H9 (cell line): ENCODE results near the gene KIAA1671. TPM values are rescaled to one million over a fixed set of nuclear protein-coding genes. Genes with fewer than 3 reads are reported as not detected.

ENCODE experiments used
- DNase-seq: peaks from one replicate; pipeline ENCODE4 v3.0.0-alpha.2; 2017
- H2AFZ ChIP-seq: one replicate; pipeline ENCODE4 v1.6.1; 2013; ENCODE audit warnings: mild to moderate bottlenecking, low read length, control low read depth, moderate library complexity
- H2AK5ac ChIP-seq: 2 replicates; pipeline ENCODE4 v1.6.1; 2013; ENCODE audit warnings: low read length, control low read depth, mixed read lengths; ENCODE audit not compliant: insufficient read length
- H2BK120ac ChIP-seq: one replicate; pipeline ENCODE4 v1.6.1; 2013; ENCODE audit warnings: low read depth, mild to moderate bottlenecking, low read length, control low read depth, inconsistent platforms; ENCODE audit not compliant: poor library complexity, severe bottlenecking
- H2BK12ac ChIP-seq: 2 replicates; pipeline ENCODE4 v1.6.1; 2013; ENCODE audit warnings: low read length, control low read depth, mixed read lengths, low read depth; ENCODE audit not compliant: insufficient read length
- H2BK15ac ChIP-seq: 2 replicates; pipeline ENCODE4 v1.6.1; 2013; ENCODE audit warnings: low read depth, low read length, control low read depth
- H2BK20ac ChIP-seq: one replicate; pipeline ENCODE4 v1.6.1; 2013; ENCODE audit warnings: low read depth, mild to moderate bottlenecking, low read length, control low read depth, inconsistent platforms; ENCODE audit not compliant: poor library complexity, severe bottlenecking
- H2BK5ac ChIP-seq: 2 replicates; pipeline ENCODE4 v1.6.1; 2013; ENCODE audit warnings: low read length, control low read depth, mixed read lengths; ENCODE audit not compliant: insufficient read length
- H3K14ac ChIP-seq: 2 replicates; pipeline ENCODE4 v1.6.1; 2013; ENCODE audit warnings: low read length, control low read depth; ENCODE audit not compliant: insufficient read depth
- H3K18ac ChIP-seq: 2 replicates; pipeline ENCODE4 v1.6.1; 2013; ENCODE audit warnings: low read depth, mild to moderate bottlenecking, mixed read lengths, low read length, control low read depth; ENCODE audit not compliant: insufficient read length
- H3K23ac ChIP-seq: 2 replicates; pipeline ENCODE4 v1.6.1; 2013; ENCODE audit warnings: low read length, control low read depth, mixed read lengths, low read depth; ENCODE audit not compliant: insufficient read length
- H3K23me2 ChIP-seq: 2 replicates; pipeline ENCODE4 v1.6.1; 2013; ENCODE audit warnings: low read depth, mild to moderate bottlenecking, mixed read lengths, low read length, control low read depth; ENCODE audit not compliant: insufficient read length, poor library complexity, severe bottlenecking
- H3K27ac ChIP-seq: 2 replicates; pipeline ENCODE4 v1.5.1; 2013; ENCODE audit warnings: low read length, control low read depth, mixed read lengths, low read depth; ENCODE audit not compliant: insufficient read length
- H3K27me3 ChIP-seq: 2 replicates; pipeline ENCODE4 v1.6.1; 2013; ENCODE audit warnings: low read length, control low read depth, inconsistent platforms; ENCODE audit not compliant: insufficient read depth
- H3K4ac ChIP-seq: 2 replicates; pipeline ENCODE4 v1.6.1; 2013; ENCODE audit warnings: low read depth, mild to moderate bottlenecking, control low read depth, inconsistent platforms, low read length, moderate library complexity
- H3K4me1 ChIP-seq: 2 replicates; pipeline ENCODE4 v1.6.1; 2013; ENCODE audit warnings: low read length, control low read depth, inconsistent platforms; ENCODE audit not compliant: insufficient read depth
- H3K4me2 ChIP-seq: 2 replicates; pipeline ENCODE4 v1.6.1; 2013; ENCODE audit warnings: low read length, control low read depth, mixed read lengths; ENCODE audit not compliant: insufficient read length, insufficient read depth
- H3K56ac ChIP-seq: 2 replicates; pipeline ENCODE4 v1.6.1; 2013; ENCODE audit warnings: low read depth, mild to moderate bottlenecking, mixed read lengths, low read length, control low read depth; ENCODE audit not compliant: insufficient read length
- H3K79me1 ChIP-seq: 2 replicates; pipeline ENCODE4 v1.6.1; 2013; ENCODE audit warnings: low read depth, mild to moderate bottlenecking, moderate library complexity, low read length, control low read depth, inconsistent platforms; ENCODE audit not compliant: insufficient read depth, poor library complexity, severe bottlenecking
- H3K79me2 ChIP-seq: 2 replicates; pipeline ENCODE4 v1.6.1; 2013; ENCODE audit warnings: low read length, control low read depth, inconsistent platforms; ENCODE audit not compliant: insufficient read depth
- H3K9ac ChIP-seq: 2 replicates; pipeline ENCODE4 v1.6.1; 2013; ENCODE audit warnings: low read length, control low read depth, mixed read lengths; ENCODE audit not compliant: insufficient read length; ENCODE audit errors: extremely low read depth
- H3K9me3 ChIP-seq: one replicate; pipeline ENCODE4 v1.6.1; 2013; ENCODE audit warnings: low read depth, low read length, inconsistent platforms; ENCODE audit not compliant: control insufficient read depth
- H3T11ph ChIP-seq: one replicate; pipeline ENCODE4 v1.6.1; 2013; ENCODE audit warnings: mild to moderate bottlenecking, low read length, control low read depth, inconsistent platforms
- H4K20me1 ChIP-seq: one replicate; pipeline ENCODE4 v1.6.1; 2013; ENCODE audit not compliant: control insufficient read depth, insufficient read length, insufficient read depth
- H4K5ac ChIP-seq: 2 replicates; pipeline ENCODE4 v1.6.1; 2013; ENCODE audit warnings: low read depth, mild to moderate bottlenecking, mixed read lengths, low read length, control low read depth; ENCODE audit not compliant: insufficient read length
- H4K8ac ChIP-seq: replicated peaks from 2 replicates; pipeline ENCODE4 v1.6.1; 2013; ENCODE audit warnings: low read length, control low read depth, mixed read lengths, low read depth; ENCODE audit not compliant: insufficient read length
- H4K91ac ChIP-seq: 2 replicates; pipeline ENCODE4 v1.6.1; 2013; ENCODE audit warnings: low read depth, mild to moderate bottlenecking, moderate library complexity, mixed read lengths, low read length, control low read depth; ENCODE audit not compliant: insufficient read length
- H3K27ac Mint-ChIP-seq, 3 experiments: 2 replicates in 2 of 3; 3 replicates in 1 of 3; pipeline ENCODE4 v1.8.0; 2020 to 2021; ENCODE audit warnings: mixed read lengths in 3 of 3, mild to moderate bottlenecking in 1 of 3, moderate library complexity in 1 of 3
- H3K27me3 Mint-ChIP-seq: 2 replicates; pipeline ENCODE4 v1.8.0; 2021; ENCODE audit warnings: low read depth, mild to moderate bottlenecking, moderate library complexity, mixed read lengths
- H3K36me3 Mint-ChIP-seq, 3 experiments: 2 replicates in 2 of 3; 3 replicates in 1 of 3; pipeline ENCODE4 v1.8.0; 2020 to 2021; ENCODE audit warnings: low read depth in 3 of 3, mixed read lengths in 3 of 3; ENCODE audit not compliant: insufficient read depth in 1 of 3
- H3K4me1 Mint-ChIP-seq, 2 experiments: 2 replicates each; pipeline ENCODE4 v1.8.0; 2020; ENCODE audit warnings: mixed read lengths in 2 of 2
- H3K4me3 Mint-ChIP-seq, 2 experiments: 2 replicates in 1 of 2; 3 replicates in 1 of 2; pipeline ENCODE4 v1.8.0; 2020 to 2021; ENCODE audit warnings: mild to moderate bottlenecking in 2 of 2, mixed read lengths in 2 of 2, moderate library complexity in 1 of 2
- H3K9me3 Mint-ChIP-seq, 2 experiments: 2 replicates in 1 of 2; 3 replicates in 1 of 2; pipeline ENCODE4 v1.8.0; 2020; ENCODE audit warnings: mild to moderate bottlenecking in 2 of 2, mixed read lengths in 2 of 2, moderate library complexity in 1 of 2
- CTCF ChIP-seq: fragments of 200-600 bp; sonication (generic); conservative IDR thresholded peaks from 3 replicates; pipeline ENCODE4 v1.8.0; 2021; ENCODE audit warnings: antibody characterized with exemption, mild to moderate bottlenecking
- WGBS: extraction: QIAGEN DNeasy Blood & Tissue Kit; methylation state at CpG from one replicate; pipeline ENCODE4 v1.1.7; 2013; ENCODE audit warnings: missing lambda C conversion rate, low lambda C conversion rate, mixed read lengths; ENCODE audit not compliant: insufficient read length; ENCODE audit errors: extremely low coverage; 5-methylcytosine and 5-hydroxymethylcytosine counted together
- total RNA-seq: library from RNA; stranded (reverse); gene quantifications from 2 replicates; pipeline ENCODE4 v1.2.1, GENCODE V29; 2021

Gene KIAA1671
- total RNA-seq, 1 experiment from 2014 or later, result 22.6 TPM

- H2AK5ac ChIP-seq, result no peak overlapping the region
- no peak overlapping the region for H3K27ac ChIP-seq
- H3K23ac ChIP-seq, result no peak overlapping the region
- no peak overlapping the region for H3K4me3 Mint-ChIP-seq
- no peak overlapping the region for H2BK20ac ChIP-seq
- peaks cover 5% of the 10 kb centered on the region in 2 experiments; a peak in 3 of 4 replicates for H3K4me1 Mint-ChIP-seq
- no peaks in the 10 kb centered on the region for H3K27me3 Mint-ChIP-seq
- H3K36me3 Mint-ChIP-seq, result no peaks in the 10 kb centered on the region
- no peak overlapping the region for H2BK5ac ChIP-seq
- H4K8ac ChIP-seq, result no peak overlapping the region
- no peak overlapping the region for H3T11ph ChIP-seq
- no peak overlapping the region for H3K18ac ChIP-seq
- WGBS, result no CpG with 5 or more reads among the region's 14 CpGs
- no peaks in the 10 kb centered on the region for H3K9me3 Mint-ChIP-seq
- H3K23me2 ChIP-seq, result no peaks in the 10 kb centered on the region
- no peak for DNase-seq
- H3K4me1 ChIP-seq, result no peaks in the 10 kb centered on the region
- no peak for TF ChIP-seq CTCF
- no peaks in the 10 kb centered on the region for H3K79me1 ChIP-seq
- H4K5ac ChIP-seq, result no peak overlapping the region
- H2BK120ac ChIP-seq, result no peak overlapping the region
- no peaks in the 10 kb centered on the region for H3K27me3 ChIP-seq
- no peak overlapping the region for H4K91ac ChIP-seq
- no peaks in the 10 kb centered on the region for H3K79me2 ChIP-seq
- H3K27ac Mint-ChIP-seq, result peak overlapping the region in 2 of 3 experiments; percentile 8 to 93; a peak in 2 of 7 replicates
- H3K4ac ChIP-seq, result no peak overlapping the region
- H3K56ac ChIP-seq, result no peak overlapping the region
- H2BK15ac ChIP-seq, result no peak overlapping the region
- no peak overlapping the region for H2AFZ ChIP-seq
- no peak overlapping the region for H3K14ac ChIP-seq
- no peaks in the 10 kb centered on the region for H4K20me1 ChIP-seq
- no peak overlapping the region for H2BK12ac ChIP-seq
- H3K4me2 ChIP-seq, result no peak overlapping the region
- no peak overlapping the region for H3K9ac ChIP-seq
- no peaks in the 10 kb centered on the region for H3K9me3 ChIP-seq
These were observed 208.8 kb downstream of the KIAA1671 start for GRCh38 chr22:25161017-25161915.
